Measurements from ENCODE around the gene GALK1.
A peak's percentile ranks its signal among the peaks of the same experiment; 100 is the strongest.
"Not testable (repeated sequence)": the region's sequence is repeated elsewhere in the genome, so short reads cannot be mapped to it uniquely, and the experiment has no call there.

GALK1 gene

GRCh38 chr17:75763613-75764416 is 1.2 kb downstream of the GALK1 start:
- no peak for DNase-seq (ENCODE audit: low spot score)

- no peak for DNase-seq (ENCODE audit: low spot score)
Observed at GRCh38 chr17:75763269-75763607, 1.8 kb downstream of the GALK1 start.

GRCh38 chr17:75762513-75763268 is 2.3 kb downstream of the GALK1 start:
- no peak for DNase-seq (ENCODE audit: low spot score)

GRCh38 chr17:75759978-75760640 is 4.9 kb downstream of the GALK1 start:
- DNase-seq (ENCODE audit: low spot score): not testable (repeated sequence)

- no peak for DNase-seq (ENCODE audit: low spot score)
Observed at GRCh38 chr17:75759457-75759856, 5.5 kb downstream of the GALK1 start.

GRCh38 chr17:75758131-75758905 is 6.7 kb downstream of the GALK1 start:
- DNase-seq (ENCODE audit: low spot score): no peak

- no peak for DNase-seq (ENCODE audit: low spot score)
Observed at GRCh38 chr17:75757086-75757681, 7.8 kb downstream of the GALK1 start.

GRCh38 chr17:75756451-75757085 is 8.4 kb downstream of the GALK1 start:
- DNase-seq (ENCODE audit: low spot score): no peak

- no peak for DNase-seq (ENCODE audit: low spot score)
Observed at GRCh38 chr17:75755990-75756389, 9.0 kb downstream of the GALK1 start.

GRCh38 chr17:75755205-75755901 is 9.6 kb downstream of the GALK1 start:
- no peak for DNase-seq (ENCODE audit: low spot score)

GRCh38 chr17:75754378-75755204 is 10.4 kb downstream of the GALK1 start:
- no peak for DNase-seq (ENCODE audit: low spot score)

GRCh38 chr17:75753514-75754377 is 11.2 kb downstream of the GALK1 start:
- peak; percentile 94 for DNase-seq (ENCODE audit: low spot score)

GRCh38 chr17:75752802-75753513 is 12.0 kb downstream of the GALK1 start:
- DNase-seq (ENCODE audit: low spot score): no peak

GRCh38 chr17:75752405-75752709 is 12.6 kb downstream of the GALK1 start:
- DNase-seq (ENCODE audit: low spot score): no peak

- no peak for DNase-seq (ENCODE audit: low spot score)
Observed at GRCh38 chr17:75751676-75752404, 13.2 kb downstream of the GALK1 start.

- DNase-seq (ENCODE audit: low spot score): no peak
Observed at GRCh38 chr17:75750661-75751423, 14.2 kb downstream of the GALK1 start.
